ENCODE data around the gene POMGNT2. TPM values are rescaled to one million over a fixed set of nuclear protein-coding genes. Genes with fewer than 3 reads are reported as not detected.

Gene POMGNT2
- total and polyA plus RNA-seq, 2 experiments from 2014 or later: 10.7 to 26.1 TPM

- DNase-seq (ENCODE audit: low spot score): no peak
- Mint-ChIP-seq H3K27me3 (ENCODE audit: insufficient read depth, low read depth, poor library complexity) (peaks cover 3% of the 10 kb centered on the region), H3K9me3 (no peaks in the 10 kb centered on the region), H3K36me3 (ENCODE audit: low read depth) (no peaks in the 10 kb centered on the region), H3K27ac (no peak overlapping the region), H3K4me3 (no peak overlapping the region), H3K4me1 (peaks cover 8% of the 10 kb centered on the region)
- TF ChIP-seq ETS1 (IDR thresholded peaks at IDR 0.05) (no peak), ZNF462 (CRISPR knock-in tag; IDR thresholded peaks at IDR 0.05) (no peak), ZNF114 (CRISPR knock-in tag; IDR thresholded peaks at IDR 0.05) (no peak), POLR2AphosphoS5 (IDR thresholded peaks at IDR 0.05; ENCODE audit: low read depth) (no peak), CREB1 (CRISPR knock-in tag; IDR thresholded peaks at IDR 0.05; ENCODE audit: low read depth) (no peak)
- Histone ChIP-seq H3K27ac (ENCODE audit: low read depth) (no peak overlapping the region), H3K9me2 (ENCODE audit: insufficient read depth) (no peaks in the 10 kb centered on the region), H3K4me3 (no peak overlapping the region), H3K4me2 (no peak overlapping the region), H3K79me2 (replicated peaks; ENCODE audit: insufficient read depth) (peaks cover 17% of the 10 kb centered on the region; the same call in 1 of the 2 replicates), H3K4me1 (ENCODE audit: insufficient read depth) (peaks cover 4% of the 10 kb centered on the region; the same call in 1 of the 2 replicates), H3K36me3 (ENCODE audit: insufficient read depth) (no peaks in the 10 kb centered on the region), H4K20me1 (replicated peaks; ENCODE audit: insufficient read depth) (peaks cover 3% of the 10 kb centered on the region), H2AFZ (no peak overlapping the region), H3K27me3 (ENCODE audit: insufficient read depth) (peaks cover 16% of the 10 kb centered on the region; the same call in 1 of the 2 replicates), H3F3A (replicated peaks; ENCODE audit: low read depth) (no peaks in the 10 kb centered on the region)
- no peak for ATAC-seq
Observed at GRCh38 chr3:43104039-43104438, 1.8 kb downstream of the POMGNT2 start.
